NCI-H226 (cell line): ENCODE results near the gene PVALEF.

Source experiments
- DNase-seq: peaks from one replicate; pipeline ENCODE4 v3.0.0-alpha.2; 2015

The PVALEF gene

DNA sequence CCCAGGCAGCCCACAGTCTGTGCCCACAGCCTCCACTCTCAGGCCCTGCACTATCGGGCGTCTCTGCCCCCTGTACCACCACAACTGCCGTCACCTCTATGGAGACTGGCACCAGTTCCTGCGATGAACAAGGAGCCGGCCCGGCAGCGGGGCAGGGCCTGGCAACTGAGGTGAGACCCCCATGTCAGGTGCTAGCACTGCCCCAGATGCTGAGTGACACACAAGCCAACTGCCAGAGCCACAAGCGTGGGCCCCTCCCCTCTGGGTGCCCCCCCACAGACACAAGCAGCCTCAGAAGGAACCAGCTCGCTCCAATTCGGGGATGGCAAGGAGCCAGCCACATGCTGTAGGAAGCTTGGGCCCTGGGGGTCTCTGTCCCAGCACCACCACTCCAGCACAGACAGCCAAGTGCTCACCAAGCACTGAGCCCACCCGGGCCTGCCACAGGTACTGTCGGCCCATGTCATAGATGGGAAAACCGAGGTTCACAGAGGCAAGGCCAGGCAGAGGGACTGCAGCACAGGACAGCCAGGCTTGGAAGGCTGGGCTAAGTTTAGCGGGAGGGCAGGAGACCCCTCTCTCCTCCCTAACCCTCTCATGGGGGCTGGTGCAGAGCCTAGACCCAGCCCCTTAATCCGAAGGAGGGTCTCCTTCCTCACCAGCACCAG is 1.5 kb upstream of the PVALEF start:
- no peak for DNase-seq

DNA sequence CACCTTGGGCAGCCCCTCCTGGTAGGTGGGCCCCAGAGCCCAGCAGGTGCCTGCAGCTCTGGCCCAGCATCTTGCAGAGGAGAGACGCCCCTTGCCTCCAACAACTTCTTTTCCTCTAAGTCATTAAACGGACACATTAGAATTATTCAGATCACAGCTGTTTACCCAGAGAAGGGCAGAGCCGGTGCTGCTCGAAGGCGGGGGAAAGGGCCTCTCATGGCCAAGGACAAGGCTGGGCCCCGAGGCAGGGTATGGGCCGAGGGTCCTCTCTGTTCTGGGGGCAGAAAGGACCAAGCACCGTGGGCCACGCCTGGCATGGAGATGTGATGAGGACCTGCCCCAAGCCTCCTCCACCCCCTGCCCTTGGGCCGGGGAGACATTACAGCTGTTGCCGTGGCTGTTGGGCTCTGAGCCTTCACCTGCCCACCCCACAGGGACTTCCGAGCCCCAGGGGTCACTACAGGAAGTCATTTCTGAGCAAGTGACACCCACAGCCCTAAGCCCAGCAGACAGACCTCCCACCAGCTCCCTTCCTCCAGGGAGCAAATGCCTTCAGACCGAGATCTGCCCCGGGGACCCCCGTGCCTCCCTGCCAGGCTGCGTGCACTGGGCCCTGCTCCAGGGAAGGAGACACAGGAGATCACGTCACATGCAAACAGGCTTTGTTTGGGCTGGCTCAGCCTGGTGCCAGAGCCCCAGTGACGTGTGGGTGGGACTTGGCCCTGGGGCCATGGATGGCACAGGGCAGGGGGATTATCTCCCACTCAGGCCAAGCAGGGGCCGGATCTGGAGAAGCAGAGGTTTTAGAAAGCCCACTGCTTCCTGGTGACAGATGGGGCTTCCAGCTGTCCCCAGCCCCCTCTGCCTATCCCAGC is 699 bp upstream of the PVALEF start:
- DNase-seq: no peak

DNA sequence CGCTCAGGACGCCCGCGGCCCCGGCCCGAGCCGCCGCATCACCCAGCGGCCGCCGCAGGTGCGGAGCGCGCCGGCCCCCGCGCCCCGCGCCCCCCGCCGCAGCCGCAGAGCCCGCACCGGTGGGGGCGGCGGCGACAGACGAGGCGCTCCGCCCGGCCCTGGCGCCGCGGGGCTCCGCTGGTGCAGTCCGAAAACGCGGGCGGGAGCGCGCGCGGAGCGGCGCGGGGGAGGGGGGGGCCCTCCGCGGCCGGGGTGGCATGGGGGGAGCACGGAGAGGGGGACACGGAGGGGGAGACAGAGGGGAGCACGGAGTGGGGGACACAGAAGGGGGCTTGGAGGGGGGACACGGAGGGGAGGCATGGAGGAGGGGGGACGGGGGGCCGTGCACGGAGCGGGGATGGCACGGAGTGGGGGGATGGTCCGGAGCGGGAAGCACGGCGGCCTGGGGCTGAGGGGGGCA is 756 bp downstream of the PVALEF start, which contains the start of gene AATK:
Gene AATK, minus strand, starts transcription at position 189 of the 460 bp plus-strand sequence. CDS start 229 bp downstream, outside the sequence.
- DNase-seq: no peak

DNA sequence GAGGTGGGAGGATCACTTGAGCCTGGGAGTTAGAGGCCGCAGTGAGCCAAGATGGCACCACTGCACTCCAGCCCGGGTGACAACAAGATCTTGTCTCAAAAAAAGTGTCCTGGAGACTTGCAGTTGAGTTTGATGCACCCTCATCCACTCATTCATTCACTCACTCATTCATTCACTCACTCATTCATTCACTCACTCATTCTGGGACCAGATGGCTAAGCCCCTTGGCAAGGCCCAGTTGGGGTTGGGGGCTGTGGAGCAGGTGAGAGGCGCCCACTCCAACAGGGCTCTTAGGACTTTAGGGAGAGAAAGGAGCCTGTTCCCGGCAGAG is 1.9 kb downstream of the PVALEF start:
- no peak for DNase-seq

DNA sequence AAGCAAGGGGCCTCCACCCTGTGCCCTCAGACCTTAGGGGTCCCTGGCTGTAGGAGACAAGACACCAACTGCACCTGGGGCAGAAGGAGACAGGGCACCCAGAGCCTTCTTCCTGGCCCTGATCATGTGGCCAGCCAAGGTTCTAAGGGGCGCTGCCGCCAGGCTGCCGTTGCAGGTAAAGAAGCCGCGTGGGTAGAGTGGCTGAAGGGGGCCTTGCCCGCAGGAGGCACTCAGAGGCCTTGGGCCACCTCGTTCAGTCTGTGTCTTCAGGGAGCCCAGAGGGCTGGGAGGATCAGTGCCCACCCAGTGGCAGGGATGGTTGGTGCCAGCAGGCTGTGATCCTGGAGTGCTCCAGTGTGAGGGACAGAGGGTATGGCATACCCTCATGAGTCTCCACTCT is 2.3 kb downstream of the PVALEF start:
- no peak for DNase-seq

DNA sequence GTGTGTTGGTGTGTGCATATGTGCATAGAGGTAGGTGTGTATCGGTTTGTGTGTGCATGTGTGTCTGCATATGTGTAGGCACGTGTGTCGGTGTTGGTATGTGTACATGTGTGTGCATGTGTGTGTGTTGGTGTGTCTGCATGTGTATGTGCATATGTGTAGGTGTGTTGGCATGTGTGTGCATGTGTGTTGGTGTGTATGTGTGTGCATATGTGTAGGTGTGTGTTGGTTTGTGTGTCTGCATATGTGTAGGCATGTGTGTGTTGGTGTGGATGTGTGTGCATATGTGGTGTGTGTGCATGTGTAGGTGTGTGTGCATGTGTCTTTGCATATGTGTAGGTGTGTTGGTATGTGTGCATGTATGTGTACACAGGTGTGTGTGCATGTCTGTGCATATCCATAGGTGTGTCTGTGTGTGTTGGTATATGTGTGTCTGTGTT is 4.6 kb downstream of the PVALEF start:
- DNase-seq: no peak

DNA sequence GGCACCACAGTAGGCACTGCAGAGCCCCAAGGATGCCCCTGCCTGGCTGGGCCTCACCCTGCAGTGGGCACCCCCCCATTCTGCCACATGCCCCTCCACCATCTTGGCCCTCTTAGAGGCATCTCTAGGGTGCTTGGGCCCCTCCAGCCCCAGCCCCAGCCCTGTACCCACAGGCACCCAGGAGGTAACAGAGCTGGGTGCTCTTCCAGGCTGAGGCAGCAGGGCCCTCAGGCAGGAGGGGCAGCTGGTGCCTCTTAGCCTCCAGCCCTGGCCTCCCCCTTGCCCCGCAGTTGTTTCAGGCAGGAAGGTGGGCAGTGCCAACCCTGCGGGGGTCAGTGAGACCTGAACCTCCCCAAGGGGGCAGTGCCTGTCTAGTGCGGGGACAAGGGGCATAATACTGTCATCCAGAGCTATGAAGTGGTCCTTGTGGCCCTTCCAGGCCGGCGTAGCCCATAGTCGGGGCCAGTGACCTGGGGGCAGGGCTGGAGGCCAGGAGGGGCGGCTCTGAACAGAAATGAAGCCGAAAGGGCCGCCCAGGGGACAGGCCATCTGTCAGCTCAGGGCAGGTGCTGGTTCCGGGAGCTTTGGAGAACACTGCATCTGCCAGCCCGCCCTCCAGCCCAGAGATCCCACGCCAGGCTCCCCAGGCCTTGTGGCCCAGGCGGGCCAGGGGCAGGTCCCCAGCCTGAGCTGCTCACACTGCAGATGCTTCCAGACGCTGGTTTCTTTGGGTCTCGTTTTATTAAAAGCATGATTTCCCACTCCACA is 5.6 kb downstream of the PVALEF start:
- no peak for DNase-seq

DNA sequence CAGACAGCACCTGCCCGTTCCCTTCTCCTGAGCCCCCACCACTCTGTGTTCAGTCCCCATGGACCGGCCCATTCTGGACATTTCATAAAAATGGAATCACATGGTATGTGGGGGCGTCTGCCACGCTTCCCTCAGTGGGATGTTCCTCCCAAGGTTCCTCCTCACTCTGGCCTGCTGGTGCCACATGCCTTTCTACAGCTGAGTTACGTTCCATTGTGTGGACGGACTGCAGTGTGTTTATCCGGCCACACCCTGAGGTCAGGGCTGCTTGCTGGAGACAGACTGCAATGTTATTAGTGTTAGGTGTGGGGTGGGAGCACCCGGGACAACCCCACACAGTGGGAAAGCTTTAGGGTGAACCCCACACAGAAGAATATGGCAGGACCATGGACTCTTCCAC is 6.6 kb downstream of the PVALEF start:
- no peak for DNase-seq

DNA sequence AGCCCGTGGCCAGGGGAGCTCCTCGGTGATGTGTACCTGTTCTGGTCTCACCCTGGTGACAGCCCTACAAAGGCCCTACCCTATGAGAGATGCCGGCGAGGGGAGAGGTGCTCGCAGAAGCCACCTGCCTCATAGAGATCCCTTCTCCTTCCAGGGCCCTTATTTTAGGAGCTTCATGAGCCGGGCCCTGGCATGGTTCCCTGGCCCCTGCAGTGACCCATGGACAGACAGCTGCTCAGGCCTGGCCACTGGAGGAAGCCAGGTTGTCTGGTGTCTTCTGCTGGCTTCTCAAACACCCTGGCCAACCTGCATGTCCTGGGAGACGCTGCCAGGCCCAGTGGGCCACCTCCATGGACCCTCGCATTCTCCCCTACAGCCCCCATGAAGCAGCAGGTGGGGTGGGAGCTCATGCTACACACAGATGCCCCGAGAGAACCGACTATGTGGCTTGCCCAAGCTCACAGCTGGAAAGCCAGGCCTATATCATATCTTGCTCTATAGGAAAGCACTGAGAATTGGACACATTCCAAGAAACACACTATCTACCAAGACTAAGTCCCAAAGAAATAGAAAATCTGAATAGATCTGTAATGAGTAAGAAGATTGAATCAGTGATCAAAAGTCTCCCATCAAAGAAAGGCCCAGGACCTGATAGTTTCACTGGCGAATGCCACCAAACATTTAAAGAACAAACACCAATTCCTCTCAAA is 7.9 kb downstream of the PVALEF start:
- DNase-seq: no peak

DNA sequence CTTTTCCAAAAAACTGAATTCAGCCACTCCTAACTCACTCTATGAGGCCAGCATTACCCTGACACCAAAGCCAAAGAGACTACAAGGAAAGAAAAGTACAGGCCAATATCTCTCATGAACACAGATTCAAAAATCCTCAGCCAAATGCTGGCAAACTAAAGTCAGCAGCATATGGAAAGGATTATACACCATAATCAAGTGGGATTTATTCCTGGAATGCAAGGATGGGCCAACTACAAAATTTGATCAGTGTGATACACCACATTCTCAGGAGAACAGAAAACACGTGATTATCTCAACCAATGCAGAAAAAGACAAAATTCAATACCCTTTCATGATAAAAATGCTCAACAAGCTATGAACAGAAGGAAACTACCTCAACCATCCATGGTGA is 8.5 kb downstream of the PVALEF start:
- DNase-seq: no peak

DNA sequence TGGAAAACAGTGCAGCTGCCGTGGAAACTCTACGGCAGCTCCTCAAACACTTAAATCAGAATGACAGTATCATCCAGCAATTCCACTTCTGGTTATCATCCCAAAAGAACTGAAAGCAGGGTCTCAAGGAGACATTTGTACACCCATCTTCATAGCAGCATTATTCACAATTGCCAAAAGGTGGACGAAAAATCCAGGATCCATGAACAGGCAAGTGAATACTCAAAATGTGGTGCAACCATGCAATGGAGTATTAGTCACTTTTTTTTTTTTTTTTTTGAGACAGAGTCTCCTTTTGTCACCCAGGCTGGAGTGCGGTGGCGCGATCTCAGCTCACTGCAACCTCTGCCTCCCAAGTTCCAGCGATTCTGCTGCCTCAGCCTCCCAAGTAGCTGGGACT is 11.4 kb downstream of the PVALEF start:
- DNase-seq: no peak

DNA sequence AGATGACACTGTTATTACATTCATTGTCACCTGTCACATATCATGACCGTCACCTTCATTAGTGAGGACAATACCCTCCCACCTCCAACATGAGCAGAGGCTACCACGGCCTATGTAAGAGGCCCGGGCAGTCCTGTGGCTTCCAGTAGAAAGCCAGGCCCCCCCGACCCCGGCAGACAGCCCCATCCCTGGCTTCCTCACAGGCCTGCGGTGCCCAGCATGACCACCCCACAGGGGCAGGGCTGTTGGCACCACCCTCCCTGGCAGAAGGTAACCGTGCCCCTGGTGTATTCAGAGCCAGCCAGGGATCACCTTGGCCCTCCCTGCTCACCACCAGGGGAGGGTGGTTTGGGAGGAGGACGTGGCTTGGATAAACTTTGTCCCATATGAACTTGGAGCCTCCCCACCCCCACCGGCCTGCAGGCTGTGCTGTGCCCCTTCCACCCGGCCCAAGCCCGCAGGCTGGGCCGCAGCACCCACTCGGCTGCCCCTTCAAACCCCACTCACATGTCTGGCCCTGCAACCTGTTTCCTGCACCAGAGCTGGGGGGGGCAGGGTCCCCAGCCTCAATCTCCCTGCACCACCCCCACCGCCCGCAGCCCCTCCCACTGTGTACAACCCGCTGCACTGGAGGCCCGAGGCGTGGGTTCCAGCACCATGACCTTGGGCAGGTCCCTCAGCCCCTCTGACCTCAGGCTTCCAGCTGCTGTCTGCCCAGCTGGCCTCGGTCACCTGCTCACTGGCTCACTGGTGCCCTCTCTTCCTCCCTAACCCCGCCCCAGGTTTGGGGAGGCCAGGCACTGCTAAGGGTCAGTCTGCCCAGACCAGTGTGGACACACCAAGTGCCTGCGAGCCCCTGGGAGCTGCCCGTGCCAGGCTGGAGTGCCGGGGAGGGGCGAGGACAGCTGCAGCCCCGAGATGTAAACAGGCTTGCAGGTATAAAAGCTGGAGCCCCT is 13.1 kb downstream of the PVALEF start:
- DNase-seq: no peak

DNA sequence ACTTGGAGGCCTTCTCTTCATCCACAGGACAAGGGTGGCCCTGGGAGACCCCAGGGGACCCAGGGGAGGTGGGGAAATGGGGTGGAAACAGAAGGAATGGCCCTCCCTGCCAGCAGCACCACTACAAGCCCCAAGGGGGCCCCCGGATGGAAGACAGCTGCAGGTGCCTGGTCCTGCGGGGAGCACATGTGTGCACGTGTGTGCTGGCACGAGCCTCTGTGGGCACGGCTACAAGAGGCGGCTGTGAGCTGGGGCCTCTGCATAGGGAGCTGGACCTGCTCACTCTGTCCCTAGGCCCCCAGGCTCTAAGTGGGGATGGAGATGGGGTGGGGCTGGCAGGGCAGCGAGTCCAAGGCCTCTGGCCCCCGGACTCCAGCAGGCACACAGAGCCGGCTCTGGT is 13.9 kb downstream of the PVALEF start:
- DNase-seq: no peak

DNA sequence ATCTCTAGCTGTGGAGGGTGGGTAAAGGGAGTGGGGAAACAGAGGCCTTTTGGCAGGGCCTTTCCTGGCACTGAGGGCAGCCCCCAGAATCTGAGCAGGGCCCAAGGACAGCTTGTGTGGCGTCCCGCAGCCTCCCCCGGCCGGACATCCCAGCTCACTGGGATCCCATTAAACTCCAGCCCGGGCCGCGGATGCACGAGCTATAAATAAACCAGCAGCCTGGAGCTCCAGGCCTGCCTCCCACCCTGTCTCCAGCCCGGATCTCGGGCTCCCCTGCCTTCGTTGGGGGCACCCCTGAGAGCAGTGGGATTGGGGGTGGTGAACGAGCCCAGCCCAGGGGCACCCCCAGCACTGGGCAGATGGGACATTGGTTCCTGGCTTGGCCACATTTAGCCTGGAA is 14.6 kb downstream of the PVALEF start:
- DNase-seq: no peak

DNA sequence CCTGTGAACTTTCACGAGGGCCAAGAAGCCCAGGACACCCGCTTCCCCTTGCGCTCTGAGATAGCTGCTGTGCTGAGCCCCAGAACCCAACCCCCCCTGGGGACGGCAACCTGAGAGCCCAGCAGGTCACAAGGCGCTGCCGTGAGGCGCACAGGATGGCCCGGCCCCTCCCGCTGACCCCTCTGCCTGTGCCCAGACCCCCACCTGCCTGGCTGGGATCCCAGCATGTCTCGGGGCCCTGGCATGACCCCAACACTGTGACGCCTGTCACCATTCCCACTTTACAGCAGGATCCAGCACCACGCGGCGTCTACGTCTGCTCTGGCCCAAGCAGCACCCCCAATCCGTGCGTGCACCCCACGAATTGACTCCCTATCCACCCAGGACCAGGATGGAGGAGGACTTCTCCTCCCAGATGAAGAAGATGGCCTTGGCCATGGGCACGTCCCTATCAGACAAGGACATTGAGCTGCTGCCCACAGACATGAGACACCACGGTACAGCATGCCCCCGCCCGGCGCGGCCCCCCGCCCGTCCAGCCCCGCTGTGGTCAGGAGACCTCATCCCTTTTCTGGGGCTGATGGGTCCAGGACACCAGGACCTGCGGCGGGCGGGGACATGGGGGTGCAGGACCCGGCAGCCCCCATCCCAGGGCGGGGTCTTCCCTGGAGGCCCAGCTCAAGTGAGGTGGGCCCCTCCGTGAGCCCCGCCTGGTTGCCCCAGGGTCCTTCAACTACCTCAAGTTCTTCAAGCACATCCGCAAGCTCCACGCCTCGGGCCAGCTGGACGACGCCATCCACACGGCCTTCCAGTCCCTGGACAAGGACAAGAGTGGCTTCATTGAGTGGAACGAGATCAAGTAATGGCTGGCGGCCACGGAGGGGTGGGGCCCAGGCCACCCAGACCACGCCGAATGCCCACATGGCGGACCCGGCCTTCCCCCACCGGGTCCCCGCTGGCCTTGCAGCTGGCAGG is 15.8 kb downstream of the PVALEF start:
- DNase-seq: no peak

DNA sequence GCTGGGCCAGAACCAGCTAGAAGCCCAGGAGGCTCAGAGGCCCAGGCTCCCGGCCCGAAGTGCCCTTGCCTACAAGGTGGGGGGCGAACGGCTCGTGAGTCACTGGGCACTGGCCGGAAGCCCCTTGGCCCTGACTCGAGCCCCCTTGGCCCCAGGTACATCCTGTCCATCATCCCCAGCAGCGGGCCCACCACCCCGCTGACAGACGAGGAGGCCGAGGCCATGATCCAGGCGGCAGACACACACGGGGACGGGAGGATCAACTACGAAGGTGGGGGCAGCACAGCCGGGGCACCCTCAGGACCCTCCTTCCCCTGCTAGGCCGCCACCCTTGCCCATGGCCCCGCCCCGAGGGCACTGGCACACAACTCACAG is 16.5 kb downstream of the PVALEF start:
- no peak for DNase-seq

DNA sequence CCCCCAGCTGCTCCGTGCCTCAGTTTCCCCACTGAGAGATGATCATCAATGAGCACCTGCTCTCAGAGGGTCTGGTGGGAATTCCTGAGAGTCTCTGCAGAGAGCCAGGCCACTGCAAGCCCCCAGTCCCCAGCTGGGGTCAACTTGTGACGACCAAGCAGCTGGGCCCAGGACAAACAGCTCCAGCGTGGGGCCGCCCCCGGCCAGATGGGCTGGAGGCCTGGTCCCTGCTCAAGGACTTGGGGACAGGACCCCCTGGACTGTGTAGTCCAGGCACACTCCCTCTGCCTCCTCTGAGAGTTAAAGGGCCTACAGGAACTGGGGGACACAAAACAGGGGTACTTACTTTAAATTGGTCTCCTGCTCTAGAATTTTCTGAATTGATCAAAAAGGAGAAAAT is 17.3 kb downstream of the PVALEF start:
- DNase-seq: no peak

DNA sequence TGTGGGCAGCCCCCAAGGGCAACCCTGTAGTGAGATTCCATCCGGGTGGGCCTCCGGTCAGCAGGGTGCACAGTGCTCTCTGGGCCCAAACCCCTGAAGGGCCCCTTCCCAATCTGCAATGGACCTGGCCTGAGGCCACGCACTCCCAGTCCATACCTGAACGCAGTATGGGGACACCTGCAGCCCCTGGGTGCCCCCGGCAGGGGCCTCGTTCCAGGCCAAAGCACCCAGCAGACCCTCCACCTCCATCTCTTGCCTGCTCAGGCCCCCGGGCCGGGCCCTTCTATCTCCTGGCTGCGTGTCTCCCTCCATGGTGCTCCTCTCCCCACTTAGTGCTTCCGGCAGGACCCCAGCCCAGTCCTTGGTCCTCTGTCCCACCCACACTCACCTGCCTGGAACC is 18.0 kb downstream of the PVALEF start:
- DNase-seq: no peak

DNA sequence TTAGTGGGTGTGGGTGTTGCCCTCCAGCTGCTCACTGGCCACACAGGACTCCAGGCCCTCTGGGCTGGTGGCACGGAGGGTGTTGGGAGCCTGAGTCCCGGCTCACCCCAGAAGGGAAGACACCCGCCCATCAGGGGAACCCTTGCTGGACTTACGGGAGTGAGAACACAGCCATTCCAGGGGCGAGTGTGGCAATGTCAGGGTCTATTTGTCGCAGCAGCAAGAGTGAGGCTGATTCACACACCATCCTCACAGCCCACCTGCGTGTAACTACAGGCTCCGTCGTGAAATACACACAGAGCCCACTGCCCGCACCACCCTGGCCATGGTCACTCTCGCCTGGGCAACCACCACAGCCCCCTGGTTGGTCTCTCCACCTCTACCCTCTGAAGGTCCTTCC is 18.5 kb downstream of the PVALEF start:
- DNase-seq: no peak

DNA sequence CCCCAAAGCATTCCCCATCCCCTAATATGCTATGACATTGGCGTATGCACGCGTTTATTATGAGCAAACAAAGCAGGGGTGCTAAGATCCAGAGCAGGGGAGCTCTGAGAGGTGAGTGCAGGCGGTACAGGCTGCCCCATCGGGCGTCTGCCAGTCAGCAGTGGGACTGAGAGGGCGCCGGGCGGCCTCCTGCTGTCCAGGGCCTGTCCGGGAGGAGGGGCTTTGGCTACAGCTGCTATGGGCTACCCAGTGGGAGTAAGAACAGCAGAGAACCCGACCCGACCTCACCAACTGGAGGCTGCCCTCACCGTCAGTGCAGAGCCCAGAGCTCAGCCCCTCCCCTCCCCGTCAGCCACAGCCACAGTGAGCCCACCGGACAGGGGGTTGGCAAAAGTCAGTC is 19.2 kb downstream of the PVALEF start:
- no peak for DNase-seq

DNA sequence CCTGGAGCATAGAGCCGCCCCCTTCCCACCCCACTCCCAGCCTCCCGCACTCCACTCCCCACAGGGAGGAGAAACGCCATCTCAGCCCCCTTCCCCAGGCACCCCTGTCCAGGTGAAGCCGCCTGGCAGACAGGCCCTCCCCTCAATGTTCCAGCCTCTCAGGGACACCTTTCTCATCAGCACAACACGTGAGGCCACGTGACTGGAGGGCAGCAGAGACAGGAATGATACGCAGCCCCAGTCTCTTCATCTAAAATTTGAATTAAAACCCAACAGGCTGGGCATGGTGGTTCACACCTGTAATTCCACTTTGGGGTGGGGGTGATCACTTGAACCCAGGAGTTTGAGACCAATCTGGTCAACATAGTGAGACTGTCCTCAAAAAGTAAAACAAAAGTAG is 20.9 kb downstream of the PVALEF start:
- DNase-seq: no peak
